OCI-LY1 (cell line): ENCODE measurements around the gene ASH1L.
A peak's percentile ranks its signal among the peaks of the same experiment; 100 is the strongest.
"Not testable (repeated sequence)": the region's sequence is repeated elsewhere in the genome, so short reads cannot be mapped to it uniquely, and the experiment has no call there.

Source experiments
- H2AFZ ChIP-seq: fragments of 200-600 bp; sonication (generic), shearing (Covaris generic); 2 replicates; pipeline ENCODE4 v1.6.0; 2014; ENCODE audit warnings: antibody characterized with exemption, mild to moderate bottlenecking, low read length
- H3F3A ChIP-seq: fragments of 200-600 bp; sonication (generic), shearing (Covaris generic); 2 replicates; pipeline ENCODE4 v1.6.0; 2014; ENCODE audit warnings: mild to moderate bottlenecking, antibody characterized with exemption, low read length, moderate library complexity; ENCODE audit not compliant: insufficient read depth
- H3K27ac ChIP-seq: fragments of 200-600 bp; sonication (generic); 2 replicates; pipeline ENCODE4 v1.5.1; 2014; ENCODE audit warnings: low read length, mixed run types, mild to moderate bottlenecking, low read depth; ENCODE audit not compliant: poor library complexity, severe bottlenecking
- H3K27me3 ChIP-seq: fragments of 200-600 bp; sonication (generic); 2 replicates; pipeline ENCODE4 v1.6.0; 2014; ENCODE audit warnings: antibody characterized with exemption, mild to moderate bottlenecking, low read length, moderate library complexity; ENCODE audit not compliant: insufficient read depth
- H3K36me3 ChIP-seq: fragments of 200-600 bp; sonication (generic); 2 replicates; pipeline ENCODE4 v1.6.1; 2014; ENCODE audit warnings: mild to moderate bottlenecking, antibody characterized with exemption, low read length, moderate library complexity, mixed read lengths; ENCODE audit not compliant: insufficient read depth
- H3K4me1 ChIP-seq: fragments of 200-600 bp; sonication (generic); 2 replicates; pipeline ENCODE4 v1.5.1; 2014; ENCODE audit warnings: mild to moderate bottlenecking, low read length, moderate library complexity; ENCODE audit not compliant: insufficient read depth, severe bottlenecking
- H3K4me2 ChIP-seq: fragments of 200-600 bp; sonication (generic), shearing (Covaris generic); 2 replicates; pipeline ENCODE4 v1.6.1; 2014; ENCODE audit warnings: low read length
- H3K4me3 ChIP-seq: fragments of 200-600 bp; sonication (generic); 2 replicates; pipeline ENCODE4 v1.5.1; 2014; ENCODE audit warnings: low read length, low read depth, mild to moderate bottlenecking, mixed read lengths; ENCODE audit not compliant: poor library complexity, severe bottlenecking
- H3K79me2 ChIP-seq: fragments of 200-600 bp; shearing (Covaris generic); 2 replicates; pipeline ENCODE4 v1.6.1; 2016; ENCODE audit warnings: mixed run types, low read length, mixed read lengths; ENCODE audit not compliant: insufficient read depth
- H3K9ac ChIP-seq: fragments of 200-600 bp; sonication (generic), shearing (Covaris generic); 2 replicates; pipeline ENCODE4 v1.6.1; 2014; ENCODE audit warnings: mild to moderate bottlenecking, low read length, mixed read lengths
- H3K9me2 ChIP-seq: fragments of 200-600 bp; sonication (generic), shearing (Covaris generic); 2 replicates; pipeline ENCODE4 v1.6.1; 2014; ENCODE audit warnings: low read depth, mild to moderate bottlenecking, low read length, mixed read lengths
- H3K9me3 ChIP-seq: fragments of 200-600 bp; shearing (Covaris generic); 2 replicates; pipeline ENCODE4 v1.6.1; 2014; ENCODE audit warnings: low read length, mixed read lengths
- H4K20me1 ChIP-seq: fragments of 200-600 bp; sonication (generic), shearing (Covaris generic); 2 replicates; pipeline ENCODE4 v1.6.0; 2016; ENCODE audit warnings: mild to moderate bottlenecking, low read length; ENCODE audit not compliant: insufficient read depth
- CTCF ChIP-seq: fragments of 200-600 bp; sonication (generic), shearing (Covaris generic); IDR thresholded peaks from 2 replicates; pipeline ENCODE4 v1.5.1; 2017; ENCODE audit warnings: mild to moderate bottlenecking, antibody characterized with exemption, low read length, moderate library complexity, mixed read lengths
- EZH2 ChIP-seq: fragments of 200-600 bp; sonication (generic), shearing (Covaris generic); IDR thresholded peaks from 2 replicates; pipeline ENCODE4 v1.8.0; 2017; ENCODE audit warnings: borderline replicate concordance, mixed run types, mild to moderate bottlenecking, antibody characterized with exemption, low read length, moderate library complexity, mixed read lengths

The ASH1L gene

GRCh38 chr1:155499263-155499662 is 63.3 kb downstream of the ASH1L start:
- Histone ChIP-seq H3K36me3 (peaks cover 6% of the 10 kb centered on the region; the same call in 1 of the 2 replicates), H3K27me3 (no peaks in the 10 kb centered on the region), H4K20me1 (no peaks in the 10 kb centered on the region), H2AFZ (no peak overlapping the region), H3K9me2 (no peaks in the 10 kb centered on the region), H3K79me2 (peaks cover 64% of the 10 kb centered on the region), H3K27ac (peak overlapping the region; percentile 94), H3K4me2 (peak overlapping the region; percentile 69), H3K9ac (peak overlapping the region; percentile 47; the same call in 1 of the 2 replicates), H3K4me3 (peak overlapping the region; percentile 45), H3K9me3 (no peaks in the 10 kb centered on the region), H3K4me1 (peaks cover 57% of the 10 kb centered on the region), H3F3A (no peaks in the 10 kb centered on the region)
- TF ChIP-seq EZH2 (no peak), CTCF (no peak)

GRCh38 chr1:155493595-155493994 is 69.0 kb downstream of the ASH1L start:
- not testable (repeated sequence) for H3K9me3 ChIP-seq, H3K27me3 ChIP-seq, H3F3A ChIP-seq, H3K4me1 ChIP-seq, H3K9ac ChIP-seq, H2AFZ ChIP-seq, H3K4me2 ChIP-seq, H4K20me1 ChIP-seq, H3K4me3 ChIP-seq, H3K9me2 ChIP-seq, H3K27ac ChIP-seq
- H3K36me3 ChIP-seq, result peaks cover 11% of the 10 kb centered on the region; the same call in 1 of the 2 replicates
- peaks cover 64% of the 10 kb centered on the region for H3K79me2 ChIP-seq

- H3K79me2 ChIP-seq, result peaks cover 51% of the 10 kb centered on the region
- H3K9me3 ChIP-seq, H3F3A ChIP-seq, H3K27me3 ChIP-seq, H3K4me1 ChIP-seq, H3K27ac ChIP-seq, H3K36me3 ChIP-seq, H3K9me2 ChIP-seq, H3K4me2 ChIP-seq, H3K4me3 ChIP-seq, H2AFZ ChIP-seq, H3K9ac ChIP-seq, H4K20me1 ChIP-seq: not testable (repeated sequence)
These were observed 74.2 kb downstream of the ASH1L start for GRCh38 chr1:155488419-155488818.

GRCh38 chr1:155487541-155487940 is 75.1 kb downstream of the ASH1L start:
- peaks cover 4% of the 10 kb centered on the region for H3K4me1 ChIP-seq
- H3K9ac ChIP-seq, result no peak overlapping the region
- H3K27ac ChIP-seq, result no peak overlapping the region
- H3K79me2 ChIP-seq, result peaks cover 50% of the 10 kb centered on the region
- no peak for TF ChIP-seq EZH2
- no peak for TF ChIP-seq CTCF
- H3K4me3 ChIP-seq, result no peak overlapping the region
- H4K20me1 ChIP-seq, result no peaks in the 10 kb centered on the region
- no peaks in the 10 kb centered on the region for H3K9me2 ChIP-seq
- H3K4me2 ChIP-seq, result no peak overlapping the region
- peaks cover 10% of the 10 kb centered on the region for H3K36me3 ChIP-seq
- H3K27me3 ChIP-seq, result no peaks in the 10 kb centered on the region
- no peak overlapping the region for H2AFZ ChIP-seq
- no peaks in the 10 kb centered on the region for H3K9me3 ChIP-seq
- H3F3A ChIP-seq, result no peaks in the 10 kb centered on the region

- Histone ChIP-seq H3K79me2 (peaks cover 49% of the 10 kb centered on the region), H3K36me3 (peaks cover 15% of the 10 kb centered on the region)
- H3K4me3 ChIP-seq, H3K9me2 ChIP-seq, H3K4me2 ChIP-seq, H3K4me1 ChIP-seq, H2AFZ ChIP-seq, H3K27ac ChIP-seq, H4K20me1 ChIP-seq, H3F3A ChIP-seq, H3K27me3 ChIP-seq, H3K9me3 ChIP-seq, H3K9ac ChIP-seq: not testable (repeated sequence)
These were observed 75.7 kb downstream of the ASH1L start for GRCh38 chr1:155486952-155487351.
